Measurements from ENCODE around the gene MAN2A2.
"Not testable (repeated sequence)": the region's sequence is repeated elsewhere in the genome, so short reads cannot be mapped to it uniquely, and the experiment has no call there.

The MAN2A2 gene

DNA sequence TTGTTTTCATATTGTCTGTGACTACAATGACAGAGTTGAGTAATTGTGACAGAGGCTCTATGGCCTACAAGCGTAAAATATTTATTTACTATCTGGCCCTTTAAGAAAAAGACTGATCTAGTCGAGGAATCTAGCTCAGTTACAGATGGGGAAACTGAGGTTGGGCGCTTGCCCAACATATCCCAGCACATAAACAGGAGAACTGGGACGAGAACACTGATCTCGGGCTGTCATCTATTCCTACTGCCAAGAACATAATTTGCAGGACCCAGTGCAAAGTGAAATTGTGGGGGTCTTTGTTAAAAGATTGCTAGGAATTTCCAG, 16.8 kb upstream of the MAN2A2 start:
- no peaks in the 10 kb centered on the region for H3K9me3 Mint-ChIP-seq (ENCODE audit: low read depth)
- H3K27me3 Mint-ChIP-seq, result peaks cover 2% of the 10 kb centered on the region
- peaks cover 8% of the 10 kb centered on the region for H3K4me1 Mint-ChIP-seq (ENCODE audit: low read depth)
- H3K4me3 Mint-ChIP-seq, result no peak overlapping the region
- H3K36me3 Mint-ChIP-seq, result no peaks in the 10 kb centered on the region
- no peak overlapping the region for H3K27ac Mint-ChIP-seq

DNA sequence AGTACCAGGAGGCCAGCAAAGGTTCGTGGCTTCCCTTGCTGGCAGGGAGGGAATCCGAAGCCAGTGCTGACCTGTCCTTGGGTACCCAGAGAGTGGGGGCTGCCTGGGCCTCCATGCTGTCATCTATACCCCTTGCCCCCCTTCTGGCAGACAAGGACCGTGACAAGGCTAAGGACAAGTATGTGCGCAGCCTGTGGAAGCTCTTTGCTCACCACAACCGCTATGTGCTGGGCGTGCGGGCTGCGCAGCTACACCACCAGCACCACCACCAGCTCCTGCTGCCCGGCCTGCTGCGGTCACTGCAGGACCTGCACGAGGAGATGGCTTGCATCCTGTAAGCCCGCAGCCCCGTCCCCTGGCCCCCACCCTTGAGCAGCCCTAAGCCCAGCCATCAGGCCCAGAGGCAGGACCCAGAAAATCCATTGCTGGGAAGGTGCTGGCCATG, 16.0 kb upstream of the MAN2A2 start:
- H3K36me3 Mint-ChIP-seq, result no peaks in the 10 kb centered on the region
- H3K4me3 Mint-ChIP-seq, result no peak overlapping the region
- H3K27ac Mint-ChIP-seq, result no peak overlapping the region
- no peaks in the 10 kb centered on the region for H3K9me3 Mint-ChIP-seq (ENCODE audit: low read depth)
- peaks cover 2% of the 10 kb centered on the region for H3K27me3 Mint-ChIP-seq
- peaks cover 8% of the 10 kb centered on the region for H3K4me1 Mint-ChIP-seq (ENCODE audit: low read depth)

DNA sequence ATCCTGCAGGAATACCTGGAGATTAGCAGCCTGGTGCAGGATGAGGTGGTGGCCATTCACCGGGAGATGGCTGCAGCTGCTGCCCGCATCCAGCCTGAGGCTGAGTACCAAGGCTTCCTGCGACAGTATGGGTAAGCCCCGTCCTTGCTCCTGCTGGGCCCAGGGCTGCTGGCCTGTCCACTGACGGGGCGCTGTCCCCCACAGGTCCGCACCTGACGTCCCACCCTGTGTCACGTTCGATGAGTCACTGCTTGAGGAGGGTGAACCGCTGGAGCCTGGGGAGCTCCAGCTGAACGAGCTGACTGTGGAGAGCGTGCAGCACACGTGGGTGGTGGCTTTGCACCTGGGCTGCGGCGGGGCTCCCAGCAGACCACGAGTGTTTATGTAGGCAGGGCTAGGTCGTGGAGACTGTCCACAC, 13.8 kb upstream of the MAN2A2 start:
- H3K27ac Mint-ChIP-seq, result no peak overlapping the region
- H3K27me3 Mint-ChIP-seq, result peaks cover 2% of the 10 kb centered on the region
- no peaks in the 10 kb centered on the region for H3K9me3 Mint-ChIP-seq (ENCODE audit: low read depth)
- no peaks in the 10 kb centered on the region for H3K36me3 Mint-ChIP-seq
- no peak overlapping the region for H3K4me3 Mint-ChIP-seq
- peaks cover 6% of the 10 kb centered on the region for H3K4me1 Mint-ChIP-seq (ENCODE audit: low read depth)

DNA sequence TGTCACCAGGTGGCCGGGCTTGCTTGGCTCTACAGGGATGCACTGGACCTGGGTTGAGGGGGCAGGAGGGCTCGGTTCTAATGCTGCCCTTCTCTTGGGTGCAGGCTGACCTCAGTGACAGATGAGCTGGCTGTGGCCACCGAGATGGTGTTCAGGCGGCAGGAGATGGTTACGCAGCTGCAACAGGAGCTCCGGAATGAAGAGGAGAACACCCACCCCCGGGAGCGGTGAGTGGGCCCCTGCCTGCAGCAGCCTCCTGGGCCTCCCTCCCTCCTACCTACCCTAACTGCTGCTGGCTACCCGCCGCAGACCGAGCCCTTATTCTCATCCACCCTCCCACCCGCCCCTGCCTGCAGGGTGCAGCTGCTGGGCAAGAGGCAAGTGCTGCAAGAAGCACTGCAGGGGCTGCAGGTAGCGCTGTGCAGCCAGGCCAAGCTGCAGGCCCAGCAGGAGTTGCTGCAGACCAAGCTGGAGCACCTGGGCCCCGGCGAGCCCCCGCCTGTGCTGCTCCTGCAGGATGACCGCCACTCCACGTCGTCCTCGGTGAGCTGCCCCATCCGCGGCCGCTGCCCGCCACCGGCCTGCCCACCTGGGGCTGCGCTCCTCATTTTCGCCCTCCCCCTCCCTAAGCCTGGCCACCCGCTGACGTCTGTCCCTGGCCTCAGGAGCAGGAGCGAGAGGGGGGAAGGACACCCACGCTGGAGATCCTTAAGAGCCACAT, 13.2 kb upstream of the MAN2A2 start:
- peaks cover 2% of the 10 kb centered on the region for H3K27me3 Mint-ChIP-seq
- no peaks in the 10 kb centered on the region for H3K36me3 Mint-ChIP-seq
- H3K27ac Mint-ChIP-seq, result no peak overlapping the region
- no peaks in the 10 kb centered on the region for H3K9me3 Mint-ChIP-seq (ENCODE audit: low read depth)
- H3K4me3 Mint-ChIP-seq, result no peak overlapping the region
- peaks cover 4% of the 10 kb centered on the region for H3K4me1 Mint-ChIP-seq (ENCODE audit: low read depth)

DNA sequence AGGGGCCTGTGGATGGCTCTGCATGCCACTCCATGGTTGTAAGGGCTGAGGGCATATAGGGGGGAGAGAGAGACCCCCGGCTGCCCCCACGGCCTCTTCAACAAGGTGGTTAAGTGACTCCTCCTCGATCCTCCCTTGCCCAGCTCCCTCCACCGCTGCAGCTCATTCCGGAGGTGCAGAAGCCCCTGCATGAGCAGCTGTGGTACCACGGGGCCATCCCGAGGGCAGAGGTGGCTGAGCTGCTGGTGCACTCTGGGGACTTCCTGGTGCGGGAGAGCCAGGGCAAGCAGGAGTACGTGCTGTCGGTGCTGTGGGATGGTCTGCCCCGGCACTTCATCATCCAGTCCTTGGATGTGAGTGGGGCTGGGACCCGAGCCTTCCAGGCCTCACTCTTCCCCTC, 12.3 kb upstream of the MAN2A2 start:
- no peaks in the 10 kb centered on the region for H3K9me3 Mint-ChIP-seq (ENCODE audit: low read depth)
- no peaks in the 10 kb centered on the region for H3K36me3 Mint-ChIP-seq
- peaks cover 2% of the 10 kb centered on the region for H3K27me3 Mint-ChIP-seq
- peaks cover 3% of the 10 kb centered on the region for H3K4me1 Mint-ChIP-seq (ENCODE audit: low read depth)
- H3K27ac Mint-ChIP-seq, result no peak overlapping the region
- no peak overlapping the region for H3K4me3 Mint-ChIP-seq

DNA sequence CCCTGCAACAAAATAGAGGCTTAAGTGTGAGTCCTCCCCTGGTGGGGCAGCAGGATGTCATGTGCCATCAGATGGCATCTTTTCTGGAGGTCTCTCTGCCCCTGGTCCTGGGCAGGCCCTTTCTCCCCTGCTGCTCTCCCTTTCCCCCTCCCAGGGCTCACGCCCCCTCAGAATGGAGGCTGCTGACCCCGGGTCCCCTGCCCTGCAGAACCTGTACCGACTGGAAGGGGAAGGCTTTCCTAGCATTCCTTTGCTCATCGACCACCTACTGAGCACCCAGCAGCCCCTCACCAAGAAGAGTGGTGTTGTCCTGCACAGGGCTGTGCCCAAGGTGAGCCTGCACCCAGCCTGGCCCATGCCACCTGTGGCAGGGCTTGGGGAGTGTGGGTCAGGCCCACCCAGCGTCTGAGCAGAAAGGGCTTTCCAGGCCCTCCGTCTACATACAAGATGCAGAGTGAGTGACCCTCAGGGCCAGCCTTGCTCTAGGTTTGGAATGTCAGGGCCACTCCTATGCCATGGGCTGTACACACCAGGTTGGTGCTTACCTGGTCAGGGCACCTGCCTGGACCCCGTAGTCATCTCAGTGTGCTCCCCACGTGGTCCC, 11.7 kb upstream of the MAN2A2 start:
- Mint-ChIP-seq H3K36me3 (no peaks in the 10 kb centered on the region), H3K4me1 (ENCODE audit: low read depth) (no peaks in the 10 kb centered on the region), H3K4me3 (no peak overlapping the region), H3K9me3 (ENCODE audit: low read depth) (no peaks in the 10 kb centered on the region), H3K27me3 (peaks cover 2% of the 10 kb centered on the region), H3K27ac (no peak overlapping the region)

DNA sequence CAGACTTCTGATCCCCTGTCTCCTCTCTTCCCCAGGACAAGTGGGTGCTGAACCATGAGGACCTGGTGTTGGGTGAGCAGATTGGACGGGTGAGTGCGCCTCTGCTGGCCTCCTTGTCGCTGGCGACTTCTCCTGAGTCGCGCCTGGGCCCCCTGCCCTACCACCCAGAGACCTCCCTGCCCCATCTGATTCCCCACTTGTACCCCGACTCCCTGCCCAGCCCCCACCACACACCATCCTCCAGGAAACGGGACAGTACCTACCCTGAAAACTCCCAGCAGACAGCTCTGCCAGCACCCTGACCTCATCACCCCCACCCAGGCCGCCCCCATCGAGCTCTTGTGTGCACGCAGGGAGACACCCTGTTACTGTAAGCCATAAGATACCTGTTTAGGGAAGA, 11.1 kb upstream of the MAN2A2 start:
- H3K27ac Mint-ChIP-seq, result no peak overlapping the region
- H3K9me3 Mint-ChIP-seq (ENCODE audit: low read depth), result no peaks in the 10 kb centered on the region
- no peaks in the 10 kb centered on the region for H3K36me3 Mint-ChIP-seq
- no peak overlapping the region for H3K4me3 Mint-ChIP-seq
- H3K27me3 Mint-ChIP-seq, result peaks cover 2% of the 10 kb centered on the region
- no peaks in the 10 kb centered on the region for H3K4me1 Mint-ChIP-seq (ENCODE audit: low read depth)

DNA sequence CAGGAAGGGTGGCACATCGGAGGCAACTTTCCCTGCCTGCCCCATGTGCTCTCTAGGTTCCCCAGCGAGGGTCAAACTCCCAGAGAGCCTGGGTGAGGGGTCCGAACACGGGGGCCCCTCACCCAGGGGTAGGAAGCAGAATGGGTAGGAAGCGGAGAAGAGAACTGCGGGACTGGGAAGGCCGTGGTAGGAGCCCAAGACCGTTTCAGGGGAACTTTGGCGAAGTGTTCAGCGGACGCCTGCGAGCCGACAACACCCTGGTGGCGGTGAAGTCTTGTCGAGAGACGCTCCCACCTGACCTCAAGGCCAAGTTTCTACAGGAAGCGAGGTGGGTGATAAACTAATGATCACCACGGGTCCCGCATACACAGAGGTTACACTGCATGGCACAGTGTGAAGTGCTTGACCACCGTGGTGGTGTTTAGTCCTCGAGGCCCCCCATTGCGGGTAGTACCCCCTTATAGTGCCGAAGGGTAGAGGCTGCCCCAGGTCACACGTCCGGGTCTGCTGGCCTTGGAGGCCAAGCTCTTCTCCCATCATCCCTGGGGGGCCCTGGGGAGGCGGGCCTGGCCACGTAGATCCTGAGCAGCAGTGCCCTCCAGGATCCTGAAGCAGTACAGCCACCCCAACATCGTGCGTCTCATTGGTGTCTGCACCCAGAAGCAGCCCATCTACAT, 10.5 kb upstream of the MAN2A2 start:
- H3K27ac Mint-ChIP-seq, result no peak overlapping the region
- H3K4me3 Mint-ChIP-seq, result no peak overlapping the region

DNA sequence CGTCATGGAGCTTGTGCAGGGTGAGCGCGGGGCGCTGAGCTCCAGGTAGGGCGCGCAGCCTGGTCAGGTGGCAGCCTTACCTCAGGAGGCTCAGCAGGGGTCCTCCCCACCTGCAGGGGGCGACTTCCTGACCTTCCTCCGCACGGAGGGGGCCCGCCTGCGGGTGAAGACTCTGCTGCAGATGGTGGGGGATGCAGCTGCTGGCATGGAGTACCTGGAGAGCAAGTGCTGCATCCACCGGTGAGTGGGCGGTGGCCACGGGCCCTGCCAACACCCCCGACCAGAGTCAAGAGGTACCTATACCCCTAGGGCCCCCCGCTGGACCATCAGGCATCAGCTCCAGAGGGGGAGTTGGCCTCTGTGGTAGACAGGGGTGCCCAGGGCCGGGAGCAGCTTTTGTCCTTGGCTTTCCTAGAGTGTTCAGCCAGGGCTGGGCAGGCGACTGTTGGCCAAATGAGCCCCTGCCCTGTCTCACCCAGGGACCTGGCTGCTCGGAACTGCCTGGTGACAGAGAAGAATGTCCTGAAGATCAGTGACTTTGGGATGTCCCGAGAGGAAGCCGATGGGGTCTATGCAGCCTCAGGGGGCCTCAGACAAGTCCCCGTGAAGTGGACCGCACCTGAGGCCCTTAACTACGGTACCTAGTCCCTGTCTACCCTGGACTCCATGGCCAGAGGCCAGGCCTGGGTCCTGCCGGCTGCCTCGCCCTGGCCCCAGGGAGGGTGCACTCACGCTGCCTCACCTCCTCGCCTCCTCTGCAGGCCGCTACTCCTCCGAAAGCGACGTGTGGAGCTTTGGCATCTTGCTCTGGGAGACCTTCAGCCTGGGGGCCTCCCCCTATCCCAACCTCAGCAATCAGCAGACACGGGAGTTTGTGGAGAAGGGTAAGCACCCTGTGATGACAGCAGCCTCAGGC, 9.7 kb upstream of the MAN2A2 start:
- Mint-ChIP-seq H3K27me3 (peaks cover under 1% of the 10 kb centered on the region), H3K4me1 (ENCODE audit: low read depth) (no peaks in the 10 kb centered on the region), H3K4me3 (no peak overlapping the region), H3K9me3 (ENCODE audit: low read depth) (no peaks in the 10 kb centered on the region), H3K27ac (no peak overlapping the region), H3K36me3 (no peaks in the 10 kb centered on the region)

More for the DNA sequence above, 10.5 kb upstream of the MAN2A2 start:
- Mint-ChIP-seq H3K4me1 (ENCODE audit: low read depth) (no peaks in the 10 kb centered on the region), H3K36me3 (no peaks in the 10 kb centered on the region), H3K27me3 (peaks cover 2% of the 10 kb centered on the region), H3K9me3 (ENCODE audit: low read depth) (no peaks in the 10 kb centered on the region)

DNA sequence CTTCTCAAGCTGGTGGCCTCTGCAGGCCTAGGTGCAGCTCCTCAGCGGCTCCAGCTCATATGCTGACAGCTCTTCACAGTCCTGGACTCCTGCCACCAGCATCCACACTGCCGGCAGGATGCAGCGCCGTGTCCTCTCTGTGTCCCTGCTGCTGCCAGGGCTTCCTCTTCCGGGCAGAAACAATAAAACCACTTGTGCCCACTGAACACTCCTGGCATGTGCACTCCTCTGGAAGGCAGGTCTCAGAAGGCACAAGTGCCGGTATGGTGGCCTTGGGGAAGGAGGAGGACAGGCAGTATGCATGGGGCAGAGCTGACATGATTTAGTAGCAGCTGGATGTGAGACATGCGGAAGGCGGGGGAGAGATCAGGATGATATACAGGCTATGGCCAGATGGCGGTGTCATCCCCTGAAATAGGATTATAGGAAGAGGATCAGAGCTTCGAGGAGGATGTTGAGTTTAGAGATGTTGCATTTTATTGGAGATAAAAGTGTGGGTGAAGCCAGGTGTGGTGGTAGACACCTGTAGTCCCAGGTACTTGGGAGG, 7.5 kb upstream of the MAN2A2 start:
- no peaks in the 10 kb centered on the region for H3K36me3 Mint-ChIP-seq

DNA sequence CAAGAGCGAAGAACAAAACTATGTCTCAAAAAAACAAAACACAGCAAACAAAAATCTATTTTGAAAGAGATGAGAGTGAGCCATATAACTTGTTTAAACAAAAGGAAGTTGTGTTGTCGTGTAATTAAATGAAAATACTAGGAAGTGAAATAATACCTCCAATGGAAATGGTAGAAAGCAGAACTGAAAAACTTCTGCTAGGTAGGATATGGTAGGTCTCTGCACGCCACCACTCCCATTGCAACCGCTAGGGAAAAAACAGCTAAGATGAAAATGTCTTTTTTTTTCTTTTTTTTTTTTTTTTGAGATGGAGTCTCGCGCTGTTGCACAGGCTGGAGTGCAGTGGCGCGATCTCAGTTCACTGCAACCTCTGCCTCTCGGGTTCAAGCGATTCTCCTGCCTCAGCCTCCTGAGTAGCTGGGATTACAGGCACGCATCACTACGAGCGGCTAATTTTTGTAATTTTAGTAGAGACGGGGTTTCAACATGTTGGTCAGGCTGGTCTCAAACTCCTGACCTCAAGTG, 5.9 kb upstream of the MAN2A2 start:
- not testable (repeated sequence) for H3K27ac Mint-ChIP-seq; H3K27me3 Mint-ChIP-seq; H3K9me3 Mint-ChIP-seq (ENCODE audit: low read depth); H3K4me3 Mint-ChIP-seq; H3K36me3 Mint-ChIP-seq
- peaks cover 11% of the 10 kb centered on the region for H3K4me1 Mint-ChIP-seq (ENCODE audit: low read depth)

More for the DNA sequence above, 7.5 kb upstream of the MAN2A2 start:
- H3K4me1 Mint-ChIP-seq (ENCODE audit: low read depth), result no peaks in the 10 kb centered on the region
- no peaks in the 10 kb centered on the region for H3K9me3 Mint-ChIP-seq (ENCODE audit: low read depth)
- no peaks in the 10 kb centered on the region for H3K27me3 Mint-ChIP-seq
- no peak overlapping the region for H3K4me3 Mint-ChIP-seq
- H3K27ac Mint-ChIP-seq, result no peak overlapping the region

DNA sequence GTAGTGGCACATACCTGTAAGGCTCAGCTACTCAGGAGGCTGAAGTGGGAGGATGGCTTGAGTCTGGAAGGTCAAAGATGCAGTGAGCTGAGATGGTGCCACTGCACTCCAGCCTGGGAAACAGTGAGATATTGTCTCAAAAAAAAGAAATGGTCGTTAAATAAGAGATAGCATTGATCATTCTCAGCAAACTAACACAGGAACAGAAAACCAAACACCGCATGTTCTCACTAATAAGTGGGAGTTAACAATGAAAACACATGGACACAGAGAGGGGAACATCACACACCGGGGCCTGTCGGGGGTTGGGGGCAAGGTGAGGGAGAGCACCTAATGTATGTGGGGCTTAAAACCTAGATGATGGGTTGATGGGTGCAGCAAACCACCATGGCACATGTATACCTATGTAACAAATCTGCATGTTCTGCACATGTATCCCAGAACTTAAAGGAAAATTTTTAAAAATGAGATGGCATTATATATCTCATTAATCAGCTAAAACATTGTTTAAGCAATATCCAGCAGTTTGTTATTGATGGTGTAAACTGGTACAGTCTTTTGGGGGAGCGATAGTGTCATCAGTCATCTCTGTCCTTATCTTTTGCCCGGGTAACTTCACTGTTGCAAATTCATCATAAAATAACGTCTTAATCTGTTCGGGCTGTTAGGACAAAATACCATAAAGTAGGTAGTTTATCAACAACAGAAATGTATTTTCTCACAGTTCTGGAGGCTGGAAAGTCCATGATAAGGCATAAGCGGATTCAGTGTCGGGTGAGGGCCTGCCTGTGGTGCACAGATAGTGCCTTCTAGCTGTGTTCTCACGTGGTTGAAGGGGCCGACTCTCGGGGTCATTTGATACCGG, 1.7 kb upstream of the MAN2A2 start:
- peaks cover 6% of the 10 kb centered on the region for H3K36me3 Mint-ChIP-seq
- no peaks in the 10 kb centered on the region for H3K9me3 Mint-ChIP-seq (ENCODE audit: low read depth)
- no peaks in the 10 kb centered on the region for H3K27me3 Mint-ChIP-seq
- H3K27ac Mint-ChIP-seq, result peak overlapping the region; percentile 89
- H3K4me1 Mint-ChIP-seq (ENCODE audit: low read depth), result peaks cover 25% of the 10 kb centered on the region
- peak overlapping the region; percentile 84 for H3K4me3 Mint-ChIP-seq

DNA sequence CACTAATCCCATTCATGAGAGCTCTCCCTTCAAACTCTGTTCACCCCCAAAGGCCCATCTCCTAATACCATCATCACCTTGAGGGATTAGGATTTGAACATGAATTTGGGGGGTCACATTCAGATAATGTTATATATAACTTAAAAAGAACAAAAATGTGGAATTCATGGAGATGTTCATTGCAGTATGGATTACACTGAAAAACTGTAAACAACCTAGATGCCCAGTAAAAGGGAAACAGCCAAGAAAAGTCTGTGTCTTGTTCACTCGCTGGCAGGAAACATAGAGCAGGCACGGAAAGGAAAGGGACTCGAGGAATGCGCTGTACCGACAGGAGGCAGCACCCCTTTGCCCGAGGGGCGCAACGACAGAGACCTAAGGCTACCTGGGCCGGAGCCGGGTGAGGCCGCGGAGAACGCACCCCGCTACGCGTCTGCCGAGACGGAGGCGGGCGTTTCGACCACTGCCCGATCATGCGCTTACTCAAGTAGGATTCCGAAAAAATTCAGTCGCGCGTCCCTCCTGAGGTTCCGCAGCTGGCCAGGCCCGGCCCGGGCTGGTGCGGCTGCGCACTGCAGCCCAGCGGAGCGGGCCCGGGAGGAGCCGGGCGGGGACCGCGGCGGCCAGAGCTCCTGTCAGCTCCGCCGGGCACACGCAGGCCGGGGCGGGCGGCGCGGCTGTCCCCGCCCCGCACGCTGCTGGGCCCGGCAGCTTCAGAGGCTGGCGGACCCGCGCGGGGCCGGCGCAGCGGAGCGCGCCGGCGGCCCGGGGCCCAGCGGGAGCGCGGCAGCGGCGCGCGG, 862 bp upstream of the MAN2A2 start:
- Mint-ChIP-seq H3K4me3 (peak overlapping the region; percentile 84), H3K27ac (peak overlapping the region; percentile 89), H3K9me3 (ENCODE audit: low read depth) (no peaks in the 10 kb centered on the region), H3K36me3 (peaks cover 6% of the 10 kb centered on the region), H3K27me3 (no peaks in the 10 kb centered on the region), H3K4me1 (ENCODE audit: low read depth) (peaks cover 25% of the 10 kb centered on the region)

Data from activated naive CD8-positive, alpha-beta T cell (primary cell).